ENCODE results near the gene THAP5. TPM values are rescaled to one million over a fixed set of nuclear protein-coding genes. Genes with fewer than 3 reads are reported as not detected.

The THAP5 gene
- total RNA-seq (10 to 100 TPM; 16.6 to 35.6 (median 28.0) TPM), polyA plus RNA-seq (10 to 100 TPM in 1 of 3 donors, 1 to 10 TPM in 2; 5.9 to 58.3 (median 7.3) TPM)
- long read RNA-seq, donor 1, transcript THAP5-203 (3 exons, 3,306 nt), result major isoform, 5 of 10 reads
- long read RNA-seq, donor 1, partial matches to known transcripts, result 0 of 10 reads
- long read RNA-seq, donor 1, other reads (novel, unspliced or antisense), result 0 of 10 reads
- long read RNA-seq, donor 2, partial matches to known transcripts, result 0 of 6 reads
- long read RNA-seq, donor 2, other reads (novel, unspliced or antisense), result 0 of 6 reads
- long read RNA-seq, donor 3, transcript THAP5-203 (3 exons, 3,306 nt), result major isoform, 6 of 9 reads
- long read RNA-seq, donor 3, partial matches to known transcripts, result 0 of 9 reads
- long read RNA-seq, donor 3, other reads (novel, unspliced or antisense), result 0 of 9 reads
- long read RNA-seq, donor 4, partial matches to known transcripts, result 0 of 29 reads
- long read RNA-seq, donor 4, other reads (novel, unspliced or antisense), result 23 of 29 reads
- long read RNA-seq, donor 5, partial matches to known transcripts, result 0 of 5 reads
- long read RNA-seq, donor 5, other reads (novel, unspliced or antisense), result 1 of 5 reads
- long read RNA-seq, donor 6, transcript THAP5-203 (3 exons, 3,306 nt), result major isoform, 6 of 26 reads
- long read RNA-seq, donor 6, partial matches to known transcripts, result 0 of 26 reads
- long read RNA-seq, donor 6, other reads (novel, unspliced or antisense), result 16 of 26 reads
- long read RNA-seq, donor 7, transcript THAP5-203 (3 exons, 3,306 nt), result major isoform, 5 of 6 reads
- long read RNA-seq, donor 7, partial matches to known transcripts, result 0 of 6 reads
- long read RNA-seq, donor 7, other reads (novel, unspliced or antisense), result 0 of 6 reads
- long read RNA-seq, donor 8, transcript THAP5-203 (3 exons, 3,306 nt), result major isoform, 5 of 11 reads
- long read RNA-seq, donor 8, partial matches to known transcripts, result 0 of 11 reads
- long read RNA-seq, donor 8, other reads (novel, unspliced or antisense), result 0 of 11 reads
- long read RNA-seq, donor 9, partial matches to known transcripts, result 0 of 4 reads
- long read RNA-seq, donor 9, other reads (novel, unspliced or antisense), result 0 of 4 reads
- long read RNA-seq, donor 10, partial matches to known transcripts, result 0 of 4 reads
- long read RNA-seq, donor 10, other reads (novel, unspliced or antisense), result 0 of 4 reads

DNA sequence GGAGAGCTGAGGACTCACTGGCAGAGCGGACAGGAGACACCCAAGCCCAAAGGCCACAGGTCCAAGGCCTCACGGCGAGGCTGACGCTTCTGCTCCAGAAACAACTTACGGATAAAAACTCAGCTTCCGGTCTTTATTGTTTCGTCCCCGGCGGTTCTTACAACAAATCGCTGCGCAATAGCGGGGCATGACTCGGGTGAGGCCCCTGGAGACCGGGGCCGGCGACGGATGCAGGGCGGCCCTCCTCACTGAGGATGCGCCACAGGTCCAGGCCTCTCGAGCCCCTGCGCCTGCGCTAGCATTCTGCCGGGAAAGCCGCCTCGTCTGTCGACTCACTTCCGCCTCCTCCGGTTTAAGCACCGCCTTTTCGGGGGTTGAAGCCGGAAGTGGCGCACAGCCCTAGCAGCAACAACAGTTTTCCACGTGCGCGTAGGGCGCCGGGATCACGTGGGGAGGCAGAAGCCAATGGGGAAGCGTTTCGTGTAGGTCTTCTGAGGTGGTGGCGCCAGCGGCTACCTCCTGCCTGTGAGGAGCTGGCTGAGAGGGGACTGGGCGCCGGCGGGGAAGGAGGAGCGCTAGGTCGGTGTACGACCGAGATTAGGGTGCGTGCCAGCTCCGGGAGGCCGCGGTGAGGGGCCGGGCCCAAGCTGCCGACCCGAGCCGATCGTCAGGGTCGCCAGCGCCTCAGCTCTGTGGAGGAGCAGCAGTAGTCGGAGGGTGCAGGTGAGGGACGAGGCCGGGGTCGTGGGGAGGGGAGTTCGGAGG lies at the start of gene THAP5, which contains the start of gene DNAJB9:
TSS of gene THAP5 (minus strand) at position 326 of the 765 bp plus-strand sequence. CDS start at position 189, 137 bp downstream.
TSS of gene DNAJB9 (plus strand) at position 494 of the 765 bp plus-strand sequence. CDS start 1,853 bp downstream, outside the sequence.
- Histone ChIP-seq H3K27me3 (no peaks in the 10 kb centered on the region), H3K36me3 (replicated peaks in 1 of 2) (peaks cover 0 to 16% of the 10 kb centered on the region in 2 donors), H3K27ac (peak within 1 kb of the TSS; percentile 93 to 99 (median 98)), H3K4me1 (replicated peaks in 1 of 2) (peaks cover 14 to 63% of the 10 kb centered on the region in 2 donors), H3K9me3 (replicated peaks in 1 of 3) (no peaks in the 10 kb centered on the region), H3K4me3 (peak within 1 kb of the TSS; percentile 57 to 90 (median 82))
- peak; percentile 93 to 100 for TF ChIP-seq POLR2A (IDR thresholded peaks at IDR 0.05)
- TF ChIP-seq, protein P1, sequence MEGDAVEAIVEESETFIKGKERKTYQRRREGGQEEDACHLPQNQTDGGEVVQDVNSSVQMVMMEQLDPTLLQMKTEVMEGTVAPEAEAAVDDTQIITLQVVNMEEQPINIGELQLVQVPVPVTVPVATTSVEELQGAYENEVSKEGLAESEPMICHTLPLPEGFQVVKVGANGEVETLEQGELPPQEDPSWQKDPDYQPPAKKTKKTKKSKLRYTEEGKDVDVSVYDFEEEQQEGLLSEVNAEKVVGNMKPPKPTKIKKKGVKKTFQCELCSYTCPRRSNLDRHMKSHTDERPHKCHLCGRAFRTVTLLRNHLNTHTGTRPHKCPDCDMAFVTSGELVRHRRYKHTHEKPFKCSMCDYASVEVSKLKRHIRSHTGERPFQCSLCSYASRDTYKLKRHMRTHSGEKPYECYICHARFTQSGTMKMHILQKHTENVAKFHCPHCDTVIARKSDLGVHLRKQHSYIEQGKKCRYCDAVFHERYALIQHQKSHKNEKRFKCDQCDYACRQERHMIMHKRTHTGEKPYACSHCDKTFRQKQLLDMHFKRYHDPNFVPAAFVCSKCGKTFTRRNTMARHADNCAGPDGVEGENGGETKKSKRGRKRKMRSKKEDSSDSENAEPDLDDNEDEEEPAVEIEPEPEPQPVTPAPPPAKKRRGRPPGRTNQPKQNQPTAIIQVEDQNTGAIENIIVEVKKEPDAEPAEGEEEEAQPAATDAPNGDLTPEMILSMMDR (IDR thresholded peaks at IDR 0.05), result peak in 2 of 6 experiments; percentile 1 to 9
- DNase-seq, result peak; percentile 99 to 100 (median 100)
- intact Hi-C loops (cut with DNase I), result no loop called here
- WGBS, 4 donors, result 0 to 1% (median 0%) methylated on average over 28 to 65 of the region's 65 CpGs

- H3K27ac ChIP-seq, result no peak overlapping the region
- peaks cover 0 to 3% of the 10 kb centered on the region in 2 donors for H3K36me3 ChIP-seq (replicated peaks in 1 of 2)
- no peaks in the 10 kb centered on the region for H3K4me1 ChIP-seq (replicated peaks in 1 of 2)
- intact Hi-C loops (cut with DNase I), result no loop called here
- H3K27me3 ChIP-seq, result no peaks in the 10 kb centered on the region
- 75 to 89% (median 80%) methylated on average over 3 of the region's 3 CpGs for WGBS, 4 donors
- no peak overlapping the region for H3K4me3 ChIP-seq
- TF ChIP-seq POLR2A (IDR thresholded peaks at IDR 0.05), result no peak
- TF ChIP-seq, protein P1 (IDR thresholded peaks at IDR 0.05), result no peak
- DNase-seq, result no peak
- no peaks in the 10 kb centered on the region for H3K9me3 ChIP-seq (replicated peaks in 1 of 3)
Measured at GRCh38 chr7:108618056-108618455, 48.5 kb upstream of the THAP5 start.

GRCh38 chr7:108614896-108615295 lies 45.4 kb upstream of the THAP5 start:
- no peaks in the 10 kb centered on the region for H3K27me3 ChIP-seq
- no peaks in the 10 kb centered on the region for H3K4me1 ChIP-seq (replicated peaks in 1 of 2)
- TF ChIP-seq, protein P1 (IDR thresholded peaks at IDR 0.05), result no peak
- TF ChIP-seq POLR2A (IDR thresholded peaks at IDR 0.05), result no peak
- 91 to 98% (median 92%) methylated on average over 3 of the region's 3 CpGs for WGBS, 4 donors
- H3K27ac ChIP-seq, result no peak overlapping the region
- no peak overlapping the region for H3K4me3 ChIP-seq
- no peak for DNase-seq
- no peaks in the 10 kb centered on the region for H3K9me3 ChIP-seq (replicated peaks in 1 of 3)
- peaks cover 0 to 3% of the 10 kb centered on the region in 2 donors for H3K36me3 ChIP-seq (replicated peaks in 1 of 2)
- intact Hi-C loops (cut with DNase I), result no loop called here
